ENCODE measurements around the gene QRFP.

Gene QRFP

GRCh38 chr9:130880599-130881220 lies 15.9 kb downstream of the QRFP start:
- TF ChIP-seq CTCF (IDR thresholded peaks at IDR 0.05; ENCODE audit: low read depth, low read length) (no peak), POLR2A (IDR thresholded peaks at IDR 0.05; ENCODE audit: extremely low read depth, insufficient read length) (no peak), MAX (IDR thresholded peaks at IDR 0.05; ENCODE audit: low read depth, low read length) (no peak), MYC (IDR thresholded peaks at IDR 0.05; ENCODE audit: low read depth, low read length) (no peak)
- no peak for DNase-seq (ENCODE audit: low read depth)
- no peak overlapping the region for H3K4me3 ChIP-seq (ENCODE audit: low read depth, low read length)

- no peak overlapping the region for H3K4me3 ChIP-seq (ENCODE audit: low read depth, low read length)
- TF ChIP-seq MYC (IDR thresholded peaks at IDR 0.05; ENCODE audit: low read depth, low read length): no peak
- TF ChIP-seq MAX (IDR thresholded peaks at IDR 0.05; ENCODE audit: low read depth, low read length): no peak
- TF ChIP-seq POLR2A (IDR thresholded peaks at IDR 0.05; ENCODE audit: extremely low read depth, insufficient read length): no peak
- no peak for TF ChIP-seq CTCF (IDR thresholded peaks at IDR 0.05; ENCODE audit: low read depth, low read length)
Measured at GRCh38 chr9:130879863-130880411, 16.7 kb downstream of the QRFP start.

GRCh38 chr9:130878295-130878694 lies 18.3 kb downstream of the QRFP start:
- DNase-seq (ENCODE audit: low read depth): no peak
- TF ChIP-seq MAX (IDR thresholded peaks at IDR 0.05; ENCODE audit: low read depth, low read length): no peak
- TF ChIP-seq CTCF (IDR thresholded peaks at IDR 0.05; ENCODE audit: low read depth, low read length): no peak
- no peak for TF ChIP-seq POLR2A (IDR thresholded peaks at IDR 0.05; ENCODE audit: extremely low read depth, insufficient read length)
- no peak for TF ChIP-seq MYC (IDR thresholded peaks at IDR 0.05; ENCODE audit: low read depth, low read length)

More at GRCh38 chr9:130879863-130880411, 16.7 kb downstream of the QRFP start:
- DNase-seq (ENCODE audit: low read depth): no peak

GRCh38 chr9:130877300-130877699 lies 19.3 kb downstream of the QRFP start:
- no peak for DNase-seq (ENCODE audit: low read depth)
- H3K4me3 ChIP-seq (ENCODE audit: low read depth, low read length): no peak overlapping the region
- TF ChIP-seq CTCF (IDR thresholded peaks at IDR 0.05; ENCODE audit: low read depth, low read length): no peak
- no peak for TF ChIP-seq MAX (IDR thresholded peaks at IDR 0.05; ENCODE audit: low read depth, low read length)
- no peak for TF ChIP-seq POLR2A (IDR thresholded peaks at IDR 0.05; ENCODE audit: extremely low read depth, insufficient read length)
- no peak for TF ChIP-seq MYC (IDR thresholded peaks at IDR 0.05; ENCODE audit: low read depth, low read length)

More at GRCh38 chr9:130878295-130878694, 18.3 kb downstream of the QRFP start:
- H3K4me3 ChIP-seq (ENCODE audit: low read depth, low read length): no peak overlapping the region

GRCh38 chr9:130874783-130875182 lies 21.8 kb downstream of the QRFP start:
- DNase-seq (ENCODE audit: low read depth): no peak
- H3K4me3 ChIP-seq (ENCODE audit: low read depth, low read length): no peak overlapping the region
- TF ChIP-seq POLR2A (IDR thresholded peaks at IDR 0.05; ENCODE audit: extremely low read depth, insufficient read length) (no peak), CTCF (IDR thresholded peaks at IDR 0.05; ENCODE audit: low read depth, low read length) (no peak), MAX (IDR thresholded peaks at IDR 0.05; ENCODE audit: low read depth, low read length) (no peak), MYC (IDR thresholded peaks at IDR 0.05; ENCODE audit: low read depth, low read length) (no peak)

Measured in NB4 (cell line).